Measurements from ENCODE around the gene SPR.
A peak's percentile ranks its signal among the peaks of the same experiment; 100 is the strongest.

SPR gene

GRCh38 chr2:72915320-72915906 is 28.2 kb downstream of the SPR start:
- no peak for DNase-seq (ENCODE audit: low read depth)
- H3K4me3 ChIP-seq (ENCODE audit: low read depth, low read length), result peak overlapping the region; percentile 59
- no peak for TF ChIP-seq CTCF (IDR thresholded peaks at IDR 0.05; ENCODE audit: insufficient read depth, low read depth, low read length, missing control alignments)

GRCh38 chr2:72915907-72916742 is 28.9 kb downstream of the SPR start:
- TF ChIP-seq CTCF (IDR thresholded peaks at IDR 0.05; ENCODE audit: insufficient read depth, low read depth, low read length, missing control alignments), result no peak
- peak overlapping the region; percentile 59 for H3K4me3 ChIP-seq (ENCODE audit: low read depth, low read length)
- peak; percentile 89 for DNase-seq (ENCODE audit: low read depth)

- no peak for DNase-seq (ENCODE audit: low read depth)
- H3K4me3 ChIP-seq (ENCODE audit: low read depth, low read length), result peak overlapping the region; percentile 59
- TF ChIP-seq CTCF (IDR thresholded peaks at IDR 0.05; ENCODE audit: insufficient read depth, low read depth, low read length, missing control alignments), result no peak
Observed at GRCh38 chr2:72916743-72917137, 29.5 kb downstream of the SPR start.

- peak within 1 kb of the TSS; percentile 59 for H3K4me3 ChIP-seq (ENCODE audit: low read depth, low read length)
- DNase-seq (ENCODE audit: low read depth), result peak; percentile 85
- no peak for TF ChIP-seq CTCF (IDR thresholded peaks at IDR 0.05; ENCODE audit: insufficient read depth, low read depth, low read length, missing control alignments)
Observed at GRCh38 chr2:72917138-72917876, 30.1 kb downstream of the SPR start, which contains the start of gene EMX1. Gene EMX1 (plus strand): TSS chr2:72917519. CDS start chr2:72917853, 334 bp downstream.

- H3K4me3 ChIP-seq (ENCODE audit: low read depth, low read length), result peak overlapping the region; percentile 28
- TF ChIP-seq CTCF (IDR thresholded peaks at IDR 0.05; ENCODE audit: insufficient read depth, low read depth, low read length, missing control alignments), result no peak
- no peak for DNase-seq (ENCODE audit: low read depth)
Observed at GRCh38 chr2:72917877-72918553, 30.8 kb downstream of the SPR start.
